Vagina (tissue), 2 donors: ENCODE measurements around the gene GAB2.

ENCODE experiments used
- CTCF ChIP-seq, 3 experiments: fragments of 450-650 bp in 2 of 3; fragments of 200-600 bp in 1 of 3; sonication (generic) in 1 of 3; IDR thresholded peaks; one replicate each; pipeline ENCODE4 v1.5.1; 2017 to 2019; ENCODE audit warnings: antibody characterized with exemption in 3 of 3, mild to moderate bottlenecking in 2 of 3, moderate library complexity in 2 of 3
- POLR2A ChIP-seq, 2 donors: fragments of 450-650 bp; IDR thresholded peaks; one replicate each; pipeline ENCODE4 v1.6.1; 2017; ENCODE audit warnings: antibody characterized with exemption in 2 of 2, mild to moderate bottlenecking in 2 of 2, moderate library complexity in 2 of 2

DNA sequence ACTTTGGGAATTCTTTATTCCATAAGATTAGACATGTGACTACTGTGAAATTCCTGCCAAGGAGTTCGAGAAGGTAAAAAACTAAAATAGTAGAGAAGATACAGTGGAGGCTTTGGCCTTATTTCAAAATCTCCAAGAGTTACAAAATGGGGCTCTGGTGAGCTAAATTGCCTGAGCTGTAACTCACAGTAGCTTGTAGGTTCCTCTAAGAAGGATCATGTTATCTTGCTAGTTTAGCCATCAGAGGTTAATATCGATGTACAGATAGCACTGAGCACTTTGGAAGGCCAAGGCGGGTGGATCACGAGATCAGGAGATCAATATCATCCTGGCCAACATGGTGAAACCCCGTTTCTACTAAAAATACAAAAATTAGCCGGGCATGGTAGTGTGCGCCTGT is 147.8 kb downstream of the GAB2 start:
- TF ChIP-seq CTCF (IDR thresholded peaks at IDR 0.05) (no peak), POLR2A (IDR thresholded peaks at IDR 0.05) (no peak)
